ENCODE data around the gene CPVL. TPM values are rescaled to one million over a fixed set of nuclear protein-coding genes. Genes with fewer than 3 reads are reported as not detected.

Gene CPVL
- total and polyA plus RNA-seq, 2 of the 8 experiments (the other 6 are each of a cell fraction or from before 2014, with no cell fraction given), result 40.0 to 55.0 TPM

GRCh38 chr7:29145553-29146056 lies 732 bp downstream of the CPVL start:
- Histone ChIP-seq H2BK5ac (ENCODE audit: low read depth, low read length) (no peak overlapping the region), H3K27me3 (replicated peaks in 1 of 4; ENCODE audit: control insufficient read depth in 3 of 4, extremely low read depth in 1 of 4, insufficient read depth in 3 of 4, low read length in 3 of 4) (peaks cover 0 to 10% (median 4%) of the 10 kb centered on the region in 4 experiments; a peak in 5 of 7 replicates), H2BK15ac (ENCODE audit: low read length) (no peak overlapping the region; the same call in 1 of the 2 replicates), H3K27ac (ENCODE audit: low read depth, low read length) (no peak overlapping the region), H2AK5ac (ENCODE audit: low read depth, low read length) (no peak overlapping the region), H3K4me1 (replicated peaks in 1 of 4; ENCODE audit: control insufficient read depth in 3 of 4, insufficient read depth in 4 of 4, low read length in 3 of 4) (peaks cover 0 to 3% (median 0%) of the 10 kb centered on the region in 4 experiments; a peak in 3 of 7 replicates), H3K14ac (ENCODE audit: insufficient read length) (no peak overlapping the region), H2AFZ (ENCODE audit: low read length) (peak overlapping the region; percentile 99), H3K18ac (ENCODE audit: extremely low read depth, low read length) (peak overlapping the region; percentile 93), H3K4ac (replicated peaks; ENCODE audit: insufficient read length, low read depth, low read length) (no peak overlapping the region), H2BK120ac (replicated peaks; ENCODE audit: low read depth, low read length) (no peak overlapping the region), H3K79me1 (ENCODE audit: low read depth, low read length) (no peaks in the 10 kb centered on the region), H3K9me3 (ENCODE audit: insufficient read depth in 2 of 2, low read depth in 1 of 2, low read length in 1 of 2) (no peaks in the 10 kb centered on the region), H4K91ac (replicated peaks; ENCODE audit: insufficient read length, low read length) (peak overlapping the region; percentile 79), H3K4me3 (ENCODE audit: extremely low read depth in 1 of 4, insufficient read depth in 2 of 4, low read depth in 3 of 4, low read length in 4 of 4) (peak overlapping the region; percentile 68 to 82 (median 74)), H2BK12ac (ENCODE audit: low read depth, low read length) (0 out of 2 replicates have a peak overlapping the region, but pooled peaks have one; percentile 75), H3K23ac (ENCODE audit: insufficient read length) (no peak overlapping the region), H4K20me1 (replicated peaks in 1 of 2; ENCODE audit: control insufficient read depth in 1 of 2, insufficient read depth in 2 of 2, low read length in 2 of 2) (no peaks in the 10 kb centered on the region), H3K36me3 (ENCODE audit: control insufficient read depth in 2 of 4, insufficient read depth in 4 of 4, low read length in 3 of 4) (no peaks in the 10 kb centered on the region), H2BK20ac (ENCODE audit: low read length) (no peak overlapping the region), H3K23me2 (ENCODE audit: low read depth, low read length) (peaks cover 13% of the 10 kb centered on the region), H4K5ac (ENCODE audit: insufficient read length, low read depth, low read length) (no peak overlapping the region), H3K4me2 (ENCODE audit: insufficient read depth in 1 of 2, low read depth in 2 of 2, low read length in 2 of 2) (peak overlapping the region; percentile 93 to 96), H3K9ac (replicated peaks in 1 of 4; ENCODE audit: extremely low read depth in 1 of 4, low read depth in 3 of 4, low read length in 3 of 4) (peak overlapping the region in 2 of 4 experiments; percentile 4 to 49; a peak in 3 of 7 replicates), H3K56ac (replicated peaks; ENCODE audit: insufficient read length, low read depth, low read length) (no peak overlapping the region), H3K79me2 (ENCODE audit: control insufficient read depth in 1 of 2, insufficient read depth in 2 of 2, low read length in 2 of 2) (no peaks in the 10 kb centered on the region), H4K8ac (ENCODE audit: extremely low read depth, insufficient read depth, low read length) (no peak overlapping the region)
- WGBS, 2 experiments (ENCODE audit: extremely low coverage in 1 of 2, insufficient coverage in 1 of 2, insufficient read length in 1 of 2, insufficient replicate concordance in 2 of 2, low coverage in 1 of 2, low lambda C conversion rate in 2 of 2, missing lambda C conversion rate in 1 of 2), result 18% methylated on average over 8 of the region's 8 CpGs; no CpG with 5 or more reads in 1 of the 2 experiments
- DNase-seq (ENCODE audit: low read depth in 1 of 2, low spot score in 2 of 2) (no peak), FAIRE-seq (no peak)
- TF ChIP-seq TAF7 (optimal IDR thresholded peaks at IDR 0.05; ENCODE audit: borderline replicate concordance, low read depth, low read length) (no peak), TEAD4 (IDR thresholded peaks at IDR 0.05; ENCODE audit: low read depth, low read length) (0 out of 2 replicates have a peak, but pooled peaks have one; percentile 5)
- CTCF ChIA-PET (ENCODE audit: partially characterized antibody), result interaction anchor here (1.1 to 4.2 kb wide), 5 partner anchors 11 to 260 kb away, joined by 3 to 19 read pairs (median 4); no protein-coding TSS in a partner anchor
- POLR2A ChIA-PET (ENCODE audit: partially characterized antibody), result interaction anchor here (1.3 to 1.5 kb wide), 3 partner anchors 11 to 189 kb away, joined by 3 to 6 read pairs (median 5); no protein-coding TSS in a partner anchor

All from H1 (cell line).